PC-3 (cell line): ENCODE results near the gene TMEM250. TPM values are rescaled to one million over a fixed set of nuclear protein-coding genes. Genes with fewer than 3 reads are reported as not detected.

Source experiments
- ATAC-seq: fragments of 200-7000 bp; cut with Tn5 transposase; 2 replicates; pipeline ENCODE4 v1.9.1; 2020; ENCODE audit warnings: mild to moderate bottlenecking, moderate library complexity
- BruUV-seq: library from RNA; stranded (reverse); fragments of 400-500 nt; replicated peaks from 2 replicates; lab custom pipeline; 2021; lab: Mats Ljungman, UMichigan
- CTCF ChIA-PET: fragments of 300-600 bp; sonication (Branson Sonifier 250); formaldehyde crosslinking; loops from one replicate; lab custom pipeline; 2022; ENCODE audit warnings: antibody characterized with exemption; lab: Charles Lee
- POLR2A ChIA-PET: fragments of 300-600 bp; sonication (Branson Sonifier 250); formaldehyde crosslinking; loops from one replicate; lab custom pipeline; 2022; ENCODE audit warnings: antibody characterized with exemption; ENCODE audit not compliant: unreplicated experiment; lab: Charles Lee
- DNase-seq: peaks from one replicate; pipeline ENCODE4 v3.0.0-alpha.2; 2015
- H2AFZ ChIP-seq: fragments of 300-600 bp; sonication (generic); 2 replicates; pipeline ENCODE4 v1.6.0; 2016; ENCODE audit warnings: antibody characterized with exemption, low read length
- H3F3A ChIP-seq: fragments of 300-600 bp; sonication (generic); one replicate; pipeline ENCODE4 v1.6.0; 2017; ENCODE audit warnings: antibody characterized with exemption, low read length, control low read depth, mild to moderate bottlenecking; ENCODE audit not compliant: unreplicated experiment
- H3K27ac ChIP-seq: fragments of 300-600 bp; sonication (generic); 2 replicates; pipeline ENCODE4 v1.5.1; 2016; ENCODE audit warnings: mild to moderate bottlenecking, low read length
- H3K27me3 ChIP-seq: fragments of 300-600 bp; sonication (generic); 2 replicates; pipeline ENCODE4 v1.6.1; 2016; ENCODE audit warnings: low read length, mixed read lengths
- H3K36me3 ChIP-seq: fragments of 300-600 bp; sonication (generic); 2 replicates; pipeline ENCODE4 v1.6.1; 2016; ENCODE audit warnings: low read depth, mixed run types, low read length, mixed read lengths
- H3K4me1 ChIP-seq: fragments of 300-600 bp; sonication (generic); 2 replicates; pipeline ENCODE4 v1.5.1; 2016; ENCODE audit warnings: low read length; ENCODE audit not compliant: insufficient read depth
- H3K4me2 ChIP-seq: fragments of 300-600 bp; sonication (generic); 2 replicates; pipeline ENCODE4 v1.6.0; 2016; ENCODE audit warnings: low read length
- H3K4me3 ChIP-seq: fragments of 300-600 bp; sonication (generic); 2 replicates; pipeline ENCODE4 v1.5.1; 2016; ENCODE audit warnings: mild to moderate bottlenecking, low read length, mixed read lengths
- H3K79me2 ChIP-seq: fragments of 300-600 bp; sonication (generic); 2 replicates; pipeline ENCODE4 v1.6.1; 2017; ENCODE audit warnings: low read length, mixed read lengths
- H3K9ac ChIP-seq: fragments of 300-600 bp; sonication (generic); 2 replicates; pipeline ENCODE4 v1.6.0; 2016; ENCODE audit warnings: mild to moderate bottlenecking, low read length
- H3K9me2 ChIP-seq: fragments of 300-600 bp; sonication (generic); replicated peaks from 2 replicates; pipeline ENCODE4 v1.6.1; 2016; ENCODE audit warnings: mixed run types, low read length, mixed read lengths
- H3K9me3 ChIP-seq: fragments of 300-600 bp; sonication (generic); 2 replicates; pipeline ENCODE4 v1.6.1; 2016; ENCODE audit warnings: low read length, mixed read lengths
- H4K20me1 ChIP-seq: fragments of 300-600 bp; sonication (generic); 2 replicates; pipeline ENCODE4 v1.6.1; 2016; ENCODE audit warnings: low read length, mixed read lengths
- EZH2 ChIP-seq: fragments of 300-600 bp; sonication (generic); IDR thresholded peaks from one replicate; pipeline ENCODE4 v1.6.1; 2017; ENCODE audit warnings: antibody characterized with exemption, mild to moderate bottlenecking, low read length; ENCODE audit not compliant: unreplicated experiment
- EZH2phosphoT487 ChIP-seq: fragments of 300-600 bp; sonication (generic); IDR thresholded peaks from 2 replicates; pipeline ENCODE4 v1.6.1; 2018; ENCODE audit warnings: mild to moderate bottlenecking, antibody characterized with exemption, low read length, borderline replicate concordance
- intact Hi-C: fragments of 100-400 bp; cut with micrococcal nuclease; formaldehyde crosslinking; loops from 2 replicates; pipeline ENCODE4 v1.9.0; 2023
- total RNA-seq: library from RNA; depleted of rRNA; stranded (reverse); fragments of >200 nt; gene quantifications from 2 replicates; pipeline ENCODE4 v1.2.3, GENCODE V29; 2014
- TF ChIP-seq, protein P1 (sequence below): fragments of 300-600 bp; sonication (generic); conservative IDR thresholded peaks from 2 replicates; pipeline ENCODE4 v1.5.1; 2017; ENCODE audit warnings: antibody characterized with exemption, low read depth, mild to moderate bottlenecking, low read length

The TMEM250 gene
- total RNA-seq, 1 experiment from 2014 or later = 64.7 TPM

DNA sequence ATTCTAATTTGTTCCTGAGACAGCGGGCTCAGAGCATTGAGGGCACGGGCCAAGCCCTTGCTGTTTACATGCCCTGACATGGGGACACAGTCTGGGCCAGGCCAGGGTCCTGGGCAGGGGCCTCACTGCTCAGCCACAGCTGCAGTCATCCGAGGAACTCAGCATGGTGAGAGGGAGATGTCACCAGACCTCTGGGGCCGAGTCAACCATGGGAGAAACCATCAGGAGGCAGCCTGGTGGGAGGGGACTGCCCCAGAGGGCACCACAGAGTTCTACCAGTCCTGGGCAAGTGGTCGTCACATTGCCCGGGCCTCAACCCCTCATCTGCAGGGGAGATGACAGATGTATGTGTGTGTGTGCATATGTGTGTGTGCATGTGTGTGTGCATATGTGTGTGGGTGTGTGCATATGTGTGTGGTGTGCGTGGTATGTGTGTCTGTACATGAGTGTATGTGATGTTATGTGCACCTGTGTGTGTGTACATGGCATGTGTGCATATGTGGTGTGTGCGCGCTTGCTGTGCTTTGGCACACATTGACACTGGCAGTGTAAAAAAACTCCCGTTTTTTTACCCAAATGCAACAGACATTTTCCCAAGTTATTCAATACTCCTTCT, 42.4 kb upstream of the TMEM250 start:
- Histone ChIP-seq H3K9ac (no peak overlapping the region), H3K27me3 (no peaks in the 10 kb centered on the region), H3K9me3 (no peaks in the 10 kb centered on the region), H4K20me1 (no peaks in the 10 kb centered on the region), H3K9me2 (no peaks in the 10 kb centered on the region), H3K36me3 (no peaks in the 10 kb centered on the region), H3K4me3 (no peak overlapping the region), H2AFZ (no peak overlapping the region), H3K4me2 (no peak overlapping the region), H3F3A (no peaks in the 10 kb centered on the region), H3K4me1 (no peaks in the 10 kb centered on the region), H3K27ac (no peak overlapping the region), H3K79me2 (no peaks in the 10 kb centered on the region)
- intact Hi-C loops = no loop called here
- CTCF ChIA-PET = no interaction called here
- POLR2A ChIA-PET = no interaction called here
- no peak for TF ChIP-seq EZH2
- TF ChIP-seq, protein P1, sequence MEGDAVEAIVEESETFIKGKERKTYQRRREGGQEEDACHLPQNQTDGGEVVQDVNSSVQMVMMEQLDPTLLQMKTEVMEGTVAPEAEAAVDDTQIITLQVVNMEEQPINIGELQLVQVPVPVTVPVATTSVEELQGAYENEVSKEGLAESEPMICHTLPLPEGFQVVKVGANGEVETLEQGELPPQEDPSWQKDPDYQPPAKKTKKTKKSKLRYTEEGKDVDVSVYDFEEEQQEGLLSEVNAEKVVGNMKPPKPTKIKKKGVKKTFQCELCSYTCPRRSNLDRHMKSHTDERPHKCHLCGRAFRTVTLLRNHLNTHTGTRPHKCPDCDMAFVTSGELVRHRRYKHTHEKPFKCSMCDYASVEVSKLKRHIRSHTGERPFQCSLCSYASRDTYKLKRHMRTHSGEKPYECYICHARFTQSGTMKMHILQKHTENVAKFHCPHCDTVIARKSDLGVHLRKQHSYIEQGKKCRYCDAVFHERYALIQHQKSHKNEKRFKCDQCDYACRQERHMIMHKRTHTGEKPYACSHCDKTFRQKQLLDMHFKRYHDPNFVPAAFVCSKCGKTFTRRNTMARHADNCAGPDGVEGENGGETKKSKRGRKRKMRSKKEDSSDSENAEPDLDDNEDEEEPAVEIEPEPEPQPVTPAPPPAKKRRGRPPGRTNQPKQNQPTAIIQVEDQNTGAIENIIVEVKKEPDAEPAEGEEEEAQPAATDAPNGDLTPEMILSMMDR = no peak
- TF ChIP-seq EZH2phosphoT487 = no peak
- no peak for ATAC-seq
- BruUV-seq = no TSS peak
- no peak for DNase-seq

DNA sequence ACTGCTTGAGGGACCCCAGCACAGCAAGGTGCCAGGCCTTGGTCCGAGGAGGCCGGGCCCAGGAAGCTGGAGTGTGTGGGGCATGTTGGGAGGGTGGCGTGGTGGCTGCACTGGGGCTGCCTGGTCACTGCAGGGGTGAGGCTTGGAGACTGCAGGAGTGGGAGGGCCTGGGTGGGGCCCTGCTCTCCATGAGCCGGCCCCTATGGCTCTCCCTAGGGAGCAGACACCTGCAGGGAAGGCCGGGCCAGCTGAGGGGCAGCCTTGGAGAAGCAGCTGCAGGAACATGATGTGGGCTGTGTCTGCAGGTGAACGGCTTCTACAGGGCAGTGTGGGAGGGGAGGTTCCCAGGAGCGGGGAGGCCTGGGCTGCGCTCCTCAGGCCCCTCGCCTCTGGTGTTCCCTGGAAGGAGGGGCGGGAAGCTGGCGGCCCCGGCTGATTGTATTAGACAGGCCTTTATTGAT, 41.7 kb upstream of the TMEM250 start:
- no peak for TF ChIP-seq EZH2phosphoT487
- no peak for TF ChIP-seq EZH2
- no peaks in the 10 kb centered on the region for H3K79me2 ChIP-seq
- H2AFZ ChIP-seq = no peak overlapping the region
- POLR2A ChIA-PET = no interaction called here
- ATAC-seq (no peak), DNase-seq (no peak)
- H3K27ac ChIP-seq = no peak overlapping the region
- no peak overlapping the region for H3K4me3 ChIP-seq
- no peaks in the 10 kb centered on the region for H3K36me3 ChIP-seq
- no peaks in the 10 kb centered on the region for H3K9me2 ChIP-seq
- CTCF ChIA-PET = no interaction called here
- H3K9ac ChIP-seq = no peak overlapping the region
- no TSS peak for BruUV-seq
- H3K9me3 ChIP-seq = no peaks in the 10 kb centered on the region
- H3K27me3 ChIP-seq = no peaks in the 10 kb centered on the region
- intact Hi-C loops = no loop called here
- no peaks in the 10 kb centered on the region for H3K4me1 ChIP-seq
- no peak overlapping the region for H3K4me2 ChIP-seq
- H3F3A ChIP-seq = no peaks in the 10 kb centered on the region
- H4K20me1 ChIP-seq = no peaks in the 10 kb centered on the region

DNA sequence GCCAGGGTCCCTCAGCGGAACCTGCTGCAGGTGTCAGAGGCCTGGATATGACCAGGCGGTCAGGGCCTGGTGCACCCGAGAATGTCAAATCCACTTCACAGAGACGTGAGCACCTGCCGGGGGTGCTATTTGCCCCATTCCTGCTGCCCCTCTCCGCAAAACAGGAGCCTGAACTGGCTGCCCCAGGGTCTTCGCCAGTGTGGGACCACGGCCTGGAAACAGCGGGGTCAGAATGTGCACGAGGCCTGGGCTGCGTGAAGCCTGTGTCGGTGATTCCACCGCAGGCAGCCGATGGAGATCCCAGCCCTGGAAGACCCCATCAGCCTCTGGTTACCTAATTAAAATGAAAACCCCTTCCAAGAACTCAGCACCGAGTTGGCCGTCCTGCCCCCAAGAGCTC, 41.2 kb upstream of the TMEM250 start:
- Histone ChIP-seq H3K27ac (no peak overlapping the region), H3K79me2 (no peaks in the 10 kb centered on the region), H3K36me3 (no peaks in the 10 kb centered on the region), H3F3A (no peaks in the 10 kb centered on the region), H3K4me1 (no peaks in the 10 kb centered on the region), H3K9me3 (no peaks in the 10 kb centered on the region), H3K9ac (no peak overlapping the region), H4K20me1 (no peaks in the 10 kb centered on the region), H3K4me3 (no peak overlapping the region), H2AFZ (no peak overlapping the region), H3K9me2 (no peaks in the 10 kb centered on the region), H3K27me3 (no peaks in the 10 kb centered on the region), H3K4me2 (no peak overlapping the region)
- no TSS peak for BruUV-seq
- DNase-seq (no peak), ATAC-seq (no peak)
- ChIA-PET POLR2A (no interaction called here), CTCF (no interaction called here)
- intact Hi-C loops = no loop called here
- no peak for TF ChIP-seq EZH2phosphoT487
- no peak for TF ChIP-seq EZH2
- TF ChIP-seq, protein P1 = no peak
